SK-N-MC (cell line): ENCODE measurements around the gene IMMP2L.

Source experiments
- EZH2 ChIP-seq: fragments of 200-600 bp; sonication (generic); IDR thresholded peaks from one replicate; pipeline ENCODE4 v1.6.1; 2017; ENCODE audit warnings: antibody characterized with exemption
- POLR2AphosphoS5 ChIP-seq: IDR thresholded peaks from 2 replicates; pipeline ENCODE4 v1.6.1; 2012; ENCODE audit warnings: mild to moderate bottlenecking, low read depth, low read length, borderline replicate concordance

DNA sequence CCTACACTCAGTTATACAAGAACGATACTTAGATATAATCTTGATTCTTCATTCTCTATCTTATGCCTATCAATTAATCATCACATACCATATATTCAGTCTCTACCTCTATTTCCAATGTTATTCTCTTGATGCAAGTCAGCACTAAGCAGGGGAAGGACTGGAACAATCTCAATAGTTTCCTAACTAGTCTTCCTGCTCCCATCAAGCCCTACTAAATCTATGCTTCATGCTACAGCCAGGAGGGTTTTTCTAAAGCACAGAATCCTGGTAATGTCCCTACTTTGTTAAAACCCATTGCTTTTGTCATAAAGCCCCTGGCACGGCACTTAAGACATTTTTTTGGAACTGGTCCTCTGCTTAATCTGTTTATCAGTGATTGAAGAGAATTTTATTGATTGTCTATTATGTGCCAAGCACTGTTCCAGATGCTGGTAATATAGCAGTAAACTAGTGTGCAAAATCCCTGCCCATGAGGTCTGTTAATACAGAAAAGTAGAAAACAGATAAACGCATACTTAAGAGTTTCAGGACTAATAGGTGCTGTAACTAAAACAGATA, 794.7 kb downstream of the IMMP2L start:
- no peak for TF ChIP-seq EZH2
- TF ChIP-seq POLR2AphosphoS5: no peak
